NOMO-1 treated with DMSO at 0.1 percent for 48 hours (cell line): ENCODE data around the gene P3H4.

ENCODE experiments used
- DNase-seq: peaks from one replicate; lab custom pipeline; 2025; ENCODE audit not compliant: unreplicated experiment; lab: John Stamatoyannopoulos, UW

P3H4 gene

DNA sequence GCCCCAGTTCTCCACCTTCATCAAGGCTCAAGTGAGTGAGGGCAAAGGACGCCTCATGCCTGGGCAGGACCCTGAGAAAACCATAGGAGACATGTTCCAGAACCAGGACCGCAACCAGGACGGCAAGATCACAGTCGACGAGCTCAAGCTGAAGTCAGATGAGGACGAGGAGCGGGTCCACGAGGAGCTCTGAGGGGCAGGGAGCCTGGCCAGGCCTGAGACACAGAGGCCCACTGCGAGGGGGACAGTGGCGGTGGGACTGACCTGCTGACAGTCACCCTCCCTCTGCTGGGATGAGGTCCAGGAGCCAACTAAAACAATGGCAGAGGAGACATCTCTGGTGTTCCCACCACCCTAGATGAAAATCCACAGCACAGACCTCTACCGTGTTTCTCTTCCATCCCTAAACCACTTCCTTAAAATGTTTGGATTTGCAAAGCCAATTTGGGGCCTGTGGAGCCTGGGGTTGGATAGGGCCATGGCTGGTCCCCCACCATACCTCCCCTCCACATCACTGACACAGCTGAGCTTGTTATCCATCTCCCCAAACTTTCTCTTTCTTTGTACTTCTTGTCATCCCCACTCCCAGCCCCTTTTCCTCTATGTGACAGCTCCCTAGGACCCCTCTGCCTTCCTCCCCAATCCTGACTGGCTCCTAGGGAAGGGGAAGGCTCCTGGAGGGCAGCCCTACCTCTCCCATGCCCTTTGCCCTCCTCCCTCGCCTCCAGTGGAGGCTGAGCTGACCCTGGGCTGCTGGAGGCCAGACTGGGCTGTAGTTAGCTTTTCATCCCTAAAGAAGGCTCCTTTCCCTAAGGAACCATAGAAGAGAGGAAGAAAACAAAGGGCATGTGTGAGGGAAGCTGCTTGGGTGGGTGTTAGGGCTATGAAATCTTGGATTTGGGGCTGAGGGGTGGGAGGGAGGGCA lies 10.7 kb upstream of the P3H4 start:
- no peak for DNase-seq

DNA sequence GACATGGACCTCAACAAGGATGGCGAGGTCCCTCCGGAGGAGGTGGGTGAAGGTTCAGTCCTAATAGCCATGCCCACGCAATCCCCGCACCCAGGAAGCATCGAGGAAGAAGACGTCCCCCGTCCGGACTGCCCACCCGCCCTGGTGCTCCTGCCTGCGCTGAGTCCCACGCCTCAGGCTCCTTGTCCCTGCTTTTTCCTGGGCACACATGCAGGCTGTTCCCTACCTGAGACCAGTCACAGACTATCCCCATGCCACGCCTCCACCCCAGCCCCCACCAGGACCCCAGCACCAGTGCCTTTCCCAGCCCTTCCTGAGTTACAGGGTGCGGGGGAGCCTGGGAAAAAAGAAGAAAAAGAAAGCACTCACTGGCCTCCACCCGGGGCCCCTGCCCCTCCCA lies 10.0 kb upstream of the P3H4 start:
- no peak for DNase-seq

DNA sequence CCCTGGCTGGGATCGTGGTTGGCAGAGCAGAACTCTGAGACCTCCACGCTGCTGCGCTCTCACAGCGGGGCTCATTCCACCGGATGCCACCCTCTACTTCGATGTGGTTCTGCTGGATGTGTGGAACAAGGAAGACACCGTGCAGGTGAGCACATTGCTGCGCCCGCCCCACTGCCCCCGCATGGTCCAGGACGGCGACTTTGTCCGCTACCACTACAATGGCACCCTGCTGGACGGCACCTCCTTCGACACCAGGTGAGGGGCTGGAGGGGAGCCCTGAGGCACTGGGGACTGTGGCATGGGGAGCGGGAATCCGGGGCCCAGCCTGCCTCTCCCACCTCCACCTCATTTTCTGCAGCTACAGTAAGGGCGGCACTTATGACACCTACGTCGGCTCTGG lies 6.3 kb upstream of the P3H4 start:
- no peak for DNase-seq

DNA sequence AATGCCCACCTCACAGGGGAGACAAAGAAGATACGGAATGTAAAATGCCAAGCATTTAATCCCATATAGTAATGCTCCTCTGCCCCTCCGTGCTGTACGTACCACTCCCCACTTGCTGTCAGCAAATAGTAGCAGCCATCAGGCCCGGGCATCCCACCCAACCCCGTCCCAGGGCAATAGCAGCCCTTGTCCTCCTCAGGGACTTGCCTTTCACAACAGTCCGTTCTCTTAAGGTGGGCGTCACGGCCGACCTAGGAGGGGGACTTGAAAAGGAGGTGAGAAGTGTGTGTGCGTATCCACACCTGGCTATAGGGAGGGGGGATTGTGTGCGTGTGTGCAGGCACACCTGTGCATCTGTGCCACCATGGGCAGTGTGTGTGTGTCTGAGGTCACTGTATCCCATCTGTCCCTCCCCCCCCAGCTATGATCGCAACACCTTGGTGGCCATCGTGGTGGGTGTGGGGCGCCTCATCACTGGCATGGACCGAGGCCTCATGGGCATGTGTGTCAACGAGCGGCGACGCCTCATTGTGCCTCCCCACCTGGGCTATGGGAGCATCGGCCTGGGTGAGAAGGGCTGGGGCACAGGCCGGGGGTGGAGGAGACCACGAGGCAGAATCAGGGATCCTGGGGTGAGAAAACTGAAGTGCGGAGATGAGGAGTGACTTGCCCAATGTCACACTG lies 5.0 kb upstream of the P3H4 start:
- no peak for DNase-seq

DNA sequence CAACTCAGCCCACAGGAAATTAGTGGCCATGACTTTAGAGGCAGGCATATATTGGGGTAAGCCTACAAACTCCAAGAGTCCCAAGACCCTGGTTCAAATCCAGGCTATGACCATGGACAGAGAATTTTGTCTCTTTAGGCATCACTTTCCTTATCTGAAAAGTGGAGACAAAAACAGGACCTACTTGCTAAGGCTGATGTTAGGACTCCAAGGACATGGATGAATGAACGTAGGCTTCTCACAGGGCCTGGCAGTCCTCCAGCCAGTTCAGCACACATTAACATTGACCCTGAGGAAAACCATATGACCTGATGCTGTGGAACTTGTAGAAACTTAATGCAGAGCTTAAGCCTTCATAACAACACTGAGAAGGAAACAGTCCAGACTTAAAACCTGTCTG lies 2.4 kb upstream of the P3H4 start:
- DNase-seq: no peak

DNA sequence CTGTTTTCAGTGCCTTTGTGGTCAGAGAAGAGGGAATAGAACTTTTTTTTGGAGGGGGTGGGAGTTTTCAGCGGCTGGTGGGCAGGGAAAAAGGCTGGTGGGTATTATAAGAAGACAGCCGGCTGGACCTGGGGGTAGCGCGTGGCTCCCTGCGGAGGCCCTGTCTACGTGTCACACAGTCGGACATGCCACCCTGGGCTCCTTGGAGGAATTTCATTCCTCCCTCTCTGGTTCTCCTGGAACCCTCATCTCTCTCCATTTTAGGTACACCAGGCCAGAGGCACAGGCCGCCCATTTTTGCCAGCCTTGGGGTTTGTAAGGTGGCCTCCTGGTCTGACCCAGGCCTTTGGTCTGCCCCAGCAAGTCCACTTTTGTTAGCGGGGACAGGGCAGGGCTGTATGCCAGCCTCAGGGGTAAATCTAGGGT lies 2.0 kb upstream of the P3H4 start:
- no peak for DNase-seq

DNA sequence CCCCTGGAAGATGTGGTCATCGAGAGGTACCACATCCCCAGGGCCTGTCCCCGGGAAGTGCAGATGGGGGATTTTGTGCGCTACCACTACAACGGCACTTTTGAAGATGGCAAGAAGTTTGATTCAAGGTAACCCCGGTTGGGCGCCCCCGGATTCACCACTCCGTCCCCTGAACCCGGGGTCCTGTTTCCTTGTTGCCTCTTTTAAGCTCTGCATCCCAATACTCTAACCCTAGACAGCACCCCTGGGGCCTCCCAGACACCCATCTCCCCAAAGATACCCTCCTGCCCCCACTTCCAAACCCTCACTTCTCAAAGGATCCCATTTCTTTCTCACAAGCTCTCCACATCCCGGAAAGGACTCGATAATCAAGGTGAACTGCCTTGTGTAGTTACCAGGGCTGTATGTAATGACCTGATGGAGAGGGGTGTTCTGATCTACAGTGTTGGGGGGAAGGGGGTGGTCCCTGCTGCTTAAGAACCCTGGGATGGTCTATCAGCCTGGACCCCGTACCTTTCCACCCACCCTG lies 1.5 kb upstream of the P3H4 start:
- DNase-seq: no peak

DNA sequence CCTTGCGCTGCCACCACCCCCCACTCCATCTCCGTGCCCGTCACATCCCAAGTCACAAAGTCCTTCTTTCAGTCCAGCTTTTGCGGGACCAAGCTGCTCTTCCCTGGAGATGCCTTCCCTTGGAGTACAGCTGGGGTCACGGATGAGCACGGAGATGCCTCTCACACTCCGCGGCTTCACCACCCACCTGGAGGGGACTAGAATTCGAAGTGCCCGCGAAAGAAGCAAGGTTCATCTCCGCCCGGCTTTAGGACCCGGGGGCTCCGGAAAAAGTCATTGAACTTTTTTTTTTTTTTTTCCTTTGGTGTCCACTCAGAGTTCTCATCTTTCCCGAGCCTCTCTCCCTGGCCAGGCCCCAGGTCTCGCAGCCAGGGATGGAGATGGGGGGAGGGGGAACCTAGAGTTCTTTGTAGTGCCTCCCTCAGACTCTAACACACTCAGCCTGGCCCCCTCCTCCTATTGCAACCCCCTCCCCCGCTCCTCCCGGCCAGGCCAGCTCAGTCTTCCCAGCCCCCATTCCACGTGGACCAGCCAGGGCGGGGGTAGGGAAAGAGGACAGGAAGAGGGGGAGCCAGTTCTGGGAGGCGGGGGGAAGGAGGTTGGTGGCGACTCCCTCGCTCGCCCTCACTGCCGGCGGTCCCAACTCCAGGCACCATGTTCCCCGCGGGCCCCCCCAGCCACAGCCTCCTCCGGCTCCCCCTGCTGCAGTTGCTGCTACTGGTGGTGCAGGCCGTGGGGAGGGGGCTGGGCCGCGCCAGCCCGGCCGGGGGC lies 817 bp upstream of the P3H4 start, which contains the start of gene FKBP10:
Gene FKBP10, plus strand, starts transcription at position 624 of the 771 bp plus-strand sequence. Its CDS starts 31 bp downstream, at position 655.
- peak; percentile 31 for DNase-seq

DNA sequence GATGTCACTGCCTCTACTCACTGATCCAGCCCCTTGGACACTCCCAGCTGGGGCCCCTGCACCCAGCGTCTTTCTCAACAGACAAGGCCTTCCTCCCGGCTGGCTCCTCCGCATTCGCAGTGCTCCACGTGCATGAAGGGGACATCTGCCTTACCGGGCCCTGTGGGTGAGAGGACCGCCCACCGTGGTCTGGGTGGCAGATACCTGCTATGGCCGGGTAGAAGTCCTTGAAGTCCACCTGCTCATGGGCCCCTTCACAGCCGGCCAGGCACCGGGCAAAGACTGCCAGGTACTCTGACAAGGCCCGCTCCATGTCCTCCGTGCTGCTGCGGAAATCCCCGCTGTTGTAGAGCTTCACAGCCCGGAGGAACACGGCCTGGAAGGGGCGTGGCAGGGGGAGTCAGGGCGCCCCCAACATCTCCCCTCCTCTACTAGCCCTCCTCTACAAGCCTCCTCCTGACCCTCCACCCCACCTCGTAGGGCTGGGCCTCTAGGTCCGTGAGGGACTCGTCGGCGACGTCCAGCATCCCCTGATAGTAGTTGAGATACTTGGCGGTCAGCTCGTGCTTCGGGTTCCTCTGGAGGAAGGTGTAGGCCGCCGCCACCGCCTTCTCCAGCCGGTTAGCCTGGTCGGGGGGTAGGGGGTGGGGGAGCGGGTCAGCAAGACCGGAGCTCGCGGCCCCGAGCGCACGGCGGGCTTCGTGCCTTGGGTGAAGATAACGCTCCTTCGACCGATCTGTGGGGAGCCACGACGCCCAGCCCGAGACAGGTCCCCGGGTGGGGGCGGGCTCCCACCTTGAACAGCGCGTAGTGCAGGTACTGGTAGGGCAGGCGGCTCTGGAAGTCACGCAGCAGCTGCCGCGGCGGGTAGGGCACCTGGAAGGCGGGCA lies 845 bp downstream of the P3H4 start:
- no peak for DNase-seq

DNA sequence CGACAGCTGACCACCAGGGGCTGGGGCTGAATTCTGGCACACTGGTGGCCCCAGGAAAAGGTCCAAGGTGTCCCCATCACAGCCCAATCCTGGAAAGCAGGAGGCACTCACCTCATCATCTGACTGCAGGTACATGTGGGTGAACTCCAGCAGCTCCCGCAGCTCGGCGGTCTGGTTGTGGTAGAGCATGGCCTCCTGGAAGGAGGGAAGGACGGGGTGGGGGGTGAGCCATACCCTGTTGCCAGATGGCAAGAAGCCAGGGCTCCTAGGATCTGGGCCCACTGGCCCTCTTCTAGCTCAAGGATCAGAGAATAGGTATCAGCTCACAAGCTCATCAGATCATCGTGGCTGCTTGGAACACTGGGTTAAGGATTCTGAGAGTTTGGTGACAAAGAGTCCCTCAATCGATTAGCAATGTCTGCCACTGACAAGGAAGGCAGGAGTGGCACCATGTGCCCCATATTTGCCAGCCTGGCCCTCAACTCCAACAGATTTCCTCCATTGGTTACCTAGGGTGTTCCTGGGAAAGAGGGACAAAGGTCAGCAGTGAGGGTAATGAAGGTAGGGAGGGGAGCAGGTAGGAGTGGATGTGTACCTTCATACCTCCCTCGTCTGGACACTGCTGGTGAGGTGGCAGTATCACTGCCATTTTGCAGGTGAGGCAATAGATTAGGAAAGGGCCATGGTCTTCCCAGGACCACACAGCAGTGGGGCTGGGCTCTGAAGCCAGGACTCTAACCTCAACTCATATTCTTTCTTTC lies 4.9 kb downstream of the P3H4 start:
- DNase-seq: no peak

DNA sequence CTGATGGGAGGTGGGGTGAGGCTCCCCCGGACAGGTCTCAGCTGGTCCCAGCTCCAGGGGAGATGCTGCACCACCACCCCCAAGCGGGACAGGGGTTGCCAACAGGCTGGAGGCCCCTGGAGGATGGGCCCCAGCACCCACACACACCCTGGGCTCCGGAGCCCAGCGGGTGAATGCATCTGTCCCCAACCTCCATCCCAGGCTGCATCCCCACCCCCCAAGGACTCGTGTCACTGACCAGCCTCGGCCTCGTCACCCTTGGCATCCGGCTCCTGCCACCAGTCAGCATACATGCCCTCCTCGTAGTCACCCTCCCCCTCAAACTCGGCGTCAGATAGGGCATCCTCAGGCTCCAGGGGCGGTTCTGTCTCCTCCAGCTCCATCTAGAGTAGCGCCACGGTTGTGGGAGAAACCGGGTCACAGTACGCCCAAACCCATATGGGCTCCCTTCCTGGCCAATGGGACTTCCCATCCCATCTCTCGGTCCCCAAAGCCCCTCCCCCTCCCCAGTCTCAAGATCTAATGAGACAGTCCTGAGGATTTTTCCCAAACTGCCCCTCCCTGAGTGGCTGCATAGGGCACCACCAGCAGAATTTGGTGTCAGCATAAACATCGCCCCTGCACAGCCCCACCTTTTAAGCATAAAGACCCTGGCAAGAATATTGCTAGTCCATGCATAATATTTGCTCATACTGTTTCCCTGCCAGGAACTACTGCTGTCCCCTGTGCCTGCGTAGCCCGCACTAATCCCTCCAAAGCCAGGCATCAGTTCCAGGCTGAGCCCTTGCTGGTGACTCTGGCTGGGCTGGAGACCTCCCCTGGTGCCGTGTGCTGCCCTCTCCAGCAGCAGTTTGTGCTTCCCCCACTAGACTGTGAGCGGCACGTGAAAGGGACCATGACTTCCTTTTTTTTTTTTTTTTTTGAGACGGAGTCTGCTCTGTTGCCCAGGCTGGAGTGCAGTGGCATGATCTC lies 8.4 kb downstream of the P3H4 start:
- DNase-seq: peak; percentile 54

DNA sequence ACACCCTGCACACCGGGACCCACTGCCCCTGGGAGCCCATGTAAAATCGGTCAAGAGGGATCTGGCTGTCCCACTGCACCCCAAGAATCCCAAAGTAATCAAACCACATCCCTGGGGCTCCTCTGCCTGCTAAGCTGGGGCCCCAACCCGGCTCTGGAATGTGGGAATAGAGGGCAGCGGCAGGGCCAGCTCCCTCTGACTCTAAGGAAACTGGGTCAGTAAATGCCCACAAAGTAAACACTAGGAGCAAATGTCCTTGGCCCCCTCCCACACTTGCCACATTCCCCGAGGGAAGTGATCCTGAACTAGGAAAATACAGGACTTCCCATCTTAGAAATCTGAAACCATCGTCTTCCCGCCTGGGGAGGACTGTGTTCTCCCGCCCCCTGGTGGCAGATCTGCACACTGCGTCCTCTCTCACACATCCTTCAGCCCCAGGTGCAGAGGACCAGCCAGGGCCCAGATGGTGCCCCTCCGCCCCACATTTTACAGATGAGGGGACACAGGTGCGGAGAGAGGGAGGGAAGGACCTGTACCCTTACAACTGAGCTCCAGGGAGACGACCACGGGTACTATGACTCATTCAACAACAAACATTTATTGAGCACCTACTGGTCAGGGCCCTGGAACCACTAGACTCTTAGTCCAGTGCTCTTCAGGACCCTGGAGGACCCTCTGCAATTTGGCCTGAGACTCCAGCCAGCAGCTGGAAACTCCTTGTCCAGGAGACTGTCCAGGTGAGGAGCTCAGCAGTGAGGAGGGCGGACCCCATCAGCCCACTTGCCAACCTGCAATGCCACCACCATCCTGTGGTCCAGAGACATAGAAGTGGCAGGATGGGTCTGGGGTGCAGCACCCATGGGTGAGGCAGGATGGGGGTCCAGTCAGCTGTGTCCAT lies 10.1 kb downstream of the P3H4 start:
- DNase-seq: peak; percentile 45

DNA sequence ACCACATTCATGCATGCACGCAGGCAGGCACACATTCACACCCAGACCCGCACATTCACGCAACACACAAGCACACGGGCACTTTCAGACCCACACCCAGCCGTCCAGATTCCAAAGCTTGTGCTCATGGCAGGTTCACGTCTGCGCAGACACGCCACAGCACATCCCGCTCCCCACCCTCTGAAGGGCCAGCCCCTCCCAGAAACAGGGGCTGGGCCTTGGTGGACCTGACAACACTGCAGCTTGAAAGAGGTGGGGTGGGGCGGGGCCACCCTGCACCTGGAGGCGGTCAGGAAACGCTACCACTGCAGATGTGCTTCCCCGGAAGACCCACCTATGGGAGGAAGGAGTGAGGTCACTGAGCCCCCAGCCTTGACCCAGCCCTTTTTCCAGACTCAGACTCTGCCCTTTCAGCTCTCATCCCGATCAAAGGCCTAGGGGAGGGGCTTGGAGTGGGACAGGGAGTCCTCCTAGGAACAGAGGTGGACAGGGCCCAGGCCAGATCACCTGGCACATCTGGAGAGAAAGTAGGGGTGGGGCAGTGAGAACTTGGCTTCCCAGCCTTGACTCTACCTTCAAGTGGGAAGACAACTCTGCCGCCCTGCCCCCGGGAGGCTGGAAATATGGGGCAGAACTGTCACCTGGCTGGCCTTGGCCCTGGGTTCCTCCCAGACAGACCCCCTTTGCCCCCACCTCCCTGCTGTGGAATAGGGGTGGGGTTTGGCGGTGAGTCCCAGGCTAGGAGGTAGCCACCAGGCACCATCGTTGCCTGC lies 11.0 kb downstream of the P3H4 start:
- no peak for DNase-seq

DNA sequence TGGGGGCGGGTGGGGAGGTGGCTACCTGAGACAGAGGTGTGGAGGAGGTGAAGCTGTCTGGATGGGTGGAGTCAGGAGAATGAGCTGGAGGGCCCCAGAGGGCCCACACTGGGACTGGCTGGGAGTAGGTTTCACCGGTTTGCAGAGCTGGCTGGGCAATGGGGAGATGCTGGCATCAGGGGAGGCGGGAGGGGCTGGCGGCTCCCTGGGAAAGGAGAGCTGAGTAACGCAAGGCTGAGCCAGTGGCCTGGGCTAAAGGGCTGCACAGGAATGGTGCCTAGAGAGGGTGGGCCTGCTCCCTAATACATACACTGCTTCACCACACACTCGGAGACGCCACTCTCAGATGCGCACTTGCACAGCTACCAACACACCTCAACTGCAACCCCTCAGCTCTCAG lies 12.4 kb downstream of the P3H4 start:
- no peak for DNase-seq

DNA sequence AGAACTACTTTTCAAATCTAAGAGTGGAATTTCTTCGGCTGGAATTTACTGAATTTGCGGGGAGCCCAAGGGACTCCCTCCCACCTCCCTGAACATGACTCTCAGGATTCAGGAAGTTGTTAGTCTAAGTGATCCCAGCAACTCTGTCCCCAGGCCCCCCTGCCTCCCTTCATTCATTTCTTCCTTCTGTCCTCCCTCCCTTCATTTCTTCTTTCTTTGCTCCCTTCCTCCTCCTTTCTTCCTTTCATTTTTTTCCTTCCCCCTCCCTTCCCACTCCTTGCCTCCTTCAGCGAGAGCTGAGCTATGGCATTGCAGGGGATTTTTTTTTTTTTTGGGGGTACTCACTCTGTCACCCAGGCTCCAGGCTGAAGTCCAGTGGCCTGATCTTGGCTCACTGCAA lies 14.4 kb downstream of the P3H4 start:
- DNase-seq: no peak

DNA sequence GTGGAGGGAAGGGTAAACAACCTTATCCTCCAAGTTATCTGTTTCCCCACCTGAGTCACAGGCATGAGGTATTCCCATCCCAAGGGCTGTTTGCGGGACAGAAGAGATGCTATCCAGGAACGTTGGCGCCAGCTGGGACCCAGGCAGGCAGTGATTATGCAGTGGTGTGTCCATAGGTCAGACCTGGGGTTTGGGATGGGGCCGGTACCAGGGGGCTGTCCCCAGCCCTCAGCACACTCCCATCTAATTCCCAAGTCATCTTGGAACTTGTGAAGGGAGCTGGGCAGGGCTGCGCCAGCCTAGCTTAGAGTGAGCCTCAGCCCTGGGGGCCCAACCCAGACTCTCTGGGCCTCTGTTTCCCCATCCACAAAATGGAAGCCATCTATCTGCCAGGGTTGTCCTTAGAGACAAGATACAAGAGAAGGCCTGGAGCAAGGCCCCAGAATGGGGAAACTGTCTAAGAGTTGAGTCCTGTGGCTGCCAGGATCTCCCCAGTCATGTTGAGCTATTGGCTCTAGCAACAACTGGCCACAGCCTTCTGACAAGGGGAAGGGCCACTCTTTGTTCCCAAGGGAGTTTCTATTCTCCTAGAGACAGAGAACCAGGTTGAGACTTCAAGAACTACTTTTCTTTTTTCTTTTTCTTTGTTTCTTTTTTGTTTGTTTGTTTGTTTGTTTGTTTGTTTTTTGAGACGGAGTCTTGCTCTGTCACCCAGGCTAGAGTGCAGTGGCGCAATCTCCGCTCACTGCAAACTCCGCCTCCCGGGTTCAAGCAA lies 15.4 kb downstream of the P3H4 start:
- DNase-seq: no peak
